SK-N-SH (cell line): ENCODE measurements around the gene MPV17L2. TPM values are rescaled to one million over a fixed set of nuclear protein-coding genes. Genes with fewer than 3 reads are reported as not detected.

Experiments used
- CTCF ChIA-PET: fragments of 300-600, 350-600 bp; formaldehyde crosslinking; extraction: SDS; loops from one replicate; lab custom pipeline; 2021; lab: Yijun Ruan, JAX
- POLR2A ChIA-PET: fragments of 350-600 bp; sonication (Branson Sonifier 250); formaldehyde crosslinking; extraction: SDS; loops from one replicate; lab custom pipeline; 2020; ENCODE audit warnings: antibody characterized with exemption, inconsistent platforms; lab: Yijun Ruan, JAX
- DNase-seq: peaks from one replicate; pipeline ENCODE4 v3.0.0; 2012
- H2AFZ ChIP-seq: fragments of 200-600 bp; sonication (generic); 2 replicates; pipeline ENCODE4 v1.8.1; 2016; ENCODE audit warnings: antibody characterized with exemption, mild to moderate bottlenecking, low read depth
- H3F3A ChIP-seq: fragments of 200-600 bp; sonication (generic); replicated peaks from 2 replicates; pipeline ENCODE3; 2016; ENCODE audit warnings: antibody characterized with exemption, mild to moderate bottlenecking; ENCODE audit not compliant: insufficient read depth
- H3K27ac ChIP-seq, 2 experiments: fragments of 200-500 bp in 1 of 2; fragments of 200-600 bp in 1 of 2; sonication (Bioruptor generic) in 1 of 2; sonication (generic), shearing (Covaris generic) in 1 of 2; 2 replicates each; pipeline versions ENCODE4 v1.5.1 to v1.6.1; 2014 to 2016; ENCODE audit warnings: low read depth in 2 of 2, inconsistent platforms in 1 of 2, low read length in 1 of 2, mild to moderate bottlenecking in 1 of 2, mixed read lengths in 1 of 2
- H3K27me3 ChIP-seq: fragments of 200-600 bp; sonication (generic), shearing (Covaris generic); 2 replicates; pipeline ENCODE4 v1.6.1; 2016; ENCODE audit warnings: mixed run types; ENCODE audit not compliant: insufficient read depth
- H3K36me3 ChIP-seq, 2 experiments: fragments of 200-500 bp in 1 of 2; fragments of 200-600 bp in 1 of 2; sonication (Bioruptor generic) in 1 of 2; sonication (generic) in 1 of 2; replicated peaks in 1 of 2; 2 replicates each; pipeline versions ENCODE3 to v1.5.1; 2014 to 2016; ENCODE audit warnings: low read length in 1 of 2, mild to moderate bottlenecking in 1 of 2; ENCODE audit not compliant: insufficient read depth in 2 of 2, control insufficient read depth in 1 of 2
- H3K4me1 ChIP-seq, 2 experiments: fragments of 200-500 bp in 1 of 2; fragments of 200-600 bp in 1 of 2; sonication (Bioruptor generic) in 1 of 2; sonication (generic), shearing (Covaris generic) in 1 of 2; 2 replicates each; pipeline versions ENCODE4 v1.5.1 to v1.6.1; 2014 to 2016; ENCODE audit warnings: low read depth in 1 of 2, low read length in 1 of 2, mixed run types in 1 of 2; ENCODE audit not compliant: insufficient read depth in 2 of 2, control insufficient read depth in 1 of 2
- H3K4me2 ChIP-seq: fragments of 200-600 bp; sonication (generic), shearing (Covaris generic); 2 replicates; pipeline ENCODE4 v1.6.1; 2017; ENCODE audit warnings: mixed run types
- H3K4me3 ChIP-seq, 2 experiments: fragments of 200-500 bp in 1 of 2; fragments of 200-600 bp in 1 of 2; sonication (Bioruptor generic) in 1 of 2; sonication (generic), shearing (Covaris generic) in 1 of 2; 2 replicates each; pipeline versions ENCODE4 v1.5.1 to v1.8.1; 2014 to 2016; ENCODE audit warnings: low read depth in 2 of 2, inconsistent platforms in 1 of 2, low read length in 1 of 2, mild to moderate bottlenecking in 1 of 2, mixed read lengths in 1 of 2, moderate library complexity in 1 of 2
- H3K79me2 ChIP-seq: fragments of 200-600 bp; sonication (generic); 2 replicates; pipeline ENCODE4 v1.8.1; 2017; ENCODE audit warnings: mild to moderate bottlenecking; ENCODE audit not compliant: insufficient read depth
- H3K9ac ChIP-seq: fragments of 200-600 bp; sonication (generic); 2 replicates; pipeline ENCODE4 v1.6.1; 2017; ENCODE audit warnings: mixed run types
- H3K9me2 ChIP-seq: fragments of 200-600 bp; sonication (generic); 2 replicates; pipeline ENCODE4 v1.6.1; 2017; ENCODE audit warnings: mixed run types
- H3K9me3 ChIP-seq: fragments of 200-600 bp; sonication (generic); 2 replicates; pipeline ENCODE4 v1.6.1; 2017; ENCODE audit warnings: mixed run types, mild to moderate bottlenecking, moderate library complexity
- H4K20me1 ChIP-seq: fragments of 200-600 bp; sonication (generic); 2 replicates; pipeline ENCODE4 v1.6.1; 2017; ENCODE audit warnings: mild to moderate bottlenecking, mixed run types; ENCODE audit not compliant: insufficient read depth
- RCOR1 ChIP-seq: fragments of 150-350 bp; IDR thresholded peaks from 2 replicates; pipeline ENCODE4 v1.6.1; 2017; ENCODE audit warnings: antibody characterized with exemption, low read length
- REST ChIP-seq: IDR thresholded peaks from 2 replicates; pipeline ENCODE4 v1.6.1; 2012; ENCODE audit warnings: mild to moderate bottlenecking, low read depth, low read length, moderate library complexity
- SIN3A ChIP-seq: IDR thresholded peaks from 2 replicates; pipeline ENCODE4 v1.6.1; 2012; ENCODE audit warnings: low read depth, mild to moderate bottlenecking, low read length, moderate library complexity, borderline replicate concordance
- SMC3 ChIP-seq: IDR thresholded peaks from 2 replicates; pipeline ENCODE4 v1.6.1; 2012; ENCODE audit warnings: low read depth, low read length, improper control_type of control experiment
- TEAD4 ChIP-seq: IDR thresholded peaks from 2 replicates; pipeline ENCODE4 v1.4.0; 2012; ENCODE audit warnings: mild to moderate bottlenecking, borderline replicate concordance; ENCODE audit not compliant: insufficient read depth
- ZBTB33 ChIP-seq: IDR thresholded peaks from 2 replicates; pipeline ENCODE4 v1.4.0; 2012; ENCODE audit warnings: low read depth, borderline replicate concordance
- WGBS: methylation state at CpG from one replicate; pipeline ENCODE4 v1.1.6; 2017; ENCODE audit warnings: low lambda C conversion rate; 5-methylcytosine and 5-hydroxymethylcytosine counted together
- polyA plus RNA-seq, 3 experiments: library from polyadenylated mRNA; depleted of rRNA; stranded (reverse); fragments of >200 nt; gene quantifications; 2 replicates each; pipeline ENCODE4 v1.2.3, GENCODE V29; 2012
- TF ChIP-seq, protein P1 (sequence below): fragments of 150-350 bp; IDR thresholded peaks from 2 replicates; pipeline ENCODE4 v1.6.1; 2016; ENCODE audit warnings: mild to moderate bottlenecking, low read depth, low read length
- TF ChIP-seq, protein P2 (sequence below): fragments of 150-350 bp; IDR thresholded peaks from 2 replicates; pipeline ENCODE4 v1.6.1; 2017; ENCODE audit warnings: antibody characterized with exemption, low read length, low read depth, borderline replicate concordance
- TF ChIP-seq, protein P3 (sequence below): IDR thresholded peaks from 2 replicates; pipeline ENCODE4; 2012

Gene MPV17L2
- polyA plus RNA-seq, 1 of the 3 experiments (the other 2 are of a cell fraction): 17.5 TPM

DNA sequence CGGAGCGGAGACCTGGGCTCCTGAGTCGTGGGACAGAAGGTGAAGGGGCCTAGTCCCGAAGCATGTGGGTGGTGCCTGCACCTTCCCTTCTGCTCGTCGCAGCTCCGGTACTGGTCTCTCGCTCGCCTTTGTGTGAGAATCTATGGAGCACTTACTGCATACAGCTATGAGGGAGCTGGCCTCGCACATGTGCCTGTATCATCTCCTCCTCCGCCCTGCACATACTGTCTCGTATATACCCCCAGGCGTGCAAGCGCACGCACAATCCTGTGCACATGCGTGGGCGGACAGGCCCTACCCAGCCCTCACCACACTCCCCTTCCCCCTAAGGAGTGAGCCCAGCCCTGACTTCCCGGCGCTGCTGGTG lies 31.4 kb upstream of the MPV17L2 start (continued):
- no peak for TF ChIP-seq RCOR1
- no peak for TF ChIP-seq REST

- Histone ChIP-seq H3F3A (peaks cover 15% of the 10 kb centered on the region), H3K9me3 (no peaks in the 10 kb centered on the region), H3K4me2 (no peak overlapping the region), H3K27ac (no peak overlapping the region), H3K4me1 (peaks cover 0 to 18% of the 10 kb centered on the region in 2 experiments; a peak in 1 of 4 replicates), H3K4me3 (no peak overlapping the region), H3K36me3 (peaks cover 32 to 43% of the 10 kb centered on the region in 2 experiments), H3K9me2 (no peaks in the 10 kb centered on the region), H4K20me1 (no peaks in the 10 kb centered on the region), H3K9ac (no peak overlapping the region), H3K79me2 (no peaks in the 10 kb centered on the region), H2AFZ (no peak overlapping the region), H3K27me3 (no peaks in the 10 kb centered on the region)
- DNase-seq: no peak
- TF ChIP-seq ZBTB33: no peak
- TF ChIP-seq SIN3A: no peak
- TF ChIP-seq, protein P1, sequence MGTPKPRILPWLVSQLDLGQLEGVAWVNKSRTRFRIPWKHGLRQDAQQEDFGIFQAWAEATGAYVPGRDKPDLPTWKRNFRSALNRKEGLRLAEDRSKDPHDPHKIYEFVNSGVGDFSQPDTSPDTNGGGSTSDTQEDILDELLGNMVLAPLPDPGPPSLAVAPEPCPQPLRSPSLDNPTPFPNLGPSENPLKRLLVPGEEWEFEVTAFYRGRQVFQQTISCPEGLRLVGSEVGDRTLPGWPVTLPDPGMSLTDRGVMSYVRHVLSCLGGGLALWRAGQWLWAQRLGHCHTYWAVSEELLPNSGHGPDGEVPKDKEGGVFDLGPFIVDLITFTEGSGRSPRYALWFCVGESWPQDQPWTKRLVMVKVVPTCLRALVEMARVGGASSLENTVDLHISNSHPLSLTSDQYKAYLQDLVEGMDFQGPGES: no peak
- TF ChIP-seq SMC3: no peak
- TF ChIP-seq, protein P2, sequence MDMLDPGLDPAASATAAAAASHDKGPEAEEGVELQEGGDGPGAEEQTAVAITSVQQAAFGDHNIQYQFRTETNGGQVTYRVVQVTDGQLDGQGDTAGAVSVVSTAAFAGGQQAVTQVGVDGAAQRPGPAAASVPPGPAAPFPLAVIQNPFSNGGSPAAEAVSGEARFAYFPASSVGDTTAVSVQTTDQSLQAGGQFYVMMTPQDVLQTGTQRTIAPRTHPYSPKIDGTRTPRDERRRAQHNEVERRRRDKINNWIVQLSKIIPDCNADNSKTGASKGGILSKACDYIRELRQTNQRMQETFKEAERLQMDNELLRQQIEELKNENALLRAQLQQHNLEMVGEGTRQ: no peak
- TF ChIP-seq TEAD4: no peak
- TF ChIP-seq, protein P3, sequence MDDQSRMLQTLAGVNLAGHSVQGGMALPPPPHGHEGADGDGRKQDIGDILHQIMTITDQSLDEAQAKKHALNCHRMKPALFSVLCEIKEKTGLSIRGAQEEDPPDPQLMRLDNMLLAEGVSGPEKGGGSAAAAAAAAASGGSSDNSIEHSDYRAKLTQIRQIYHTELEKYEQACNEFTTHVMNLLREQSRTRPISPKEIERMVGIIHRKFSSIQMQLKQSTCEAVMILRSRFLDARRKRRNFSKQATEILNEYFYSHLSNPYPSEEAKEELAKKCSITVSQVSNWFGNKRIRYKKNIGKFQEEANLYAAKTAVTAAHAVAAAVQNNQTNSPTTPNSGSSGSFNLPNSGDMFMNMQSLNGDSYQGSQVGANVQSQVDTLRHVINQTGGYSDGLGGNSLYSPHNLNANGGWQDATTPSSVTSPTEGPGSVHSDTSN: no peak
- POLR2A ChIA-PET: no interaction called here
- WGBS: 98% methylated on average over 7 of the region's 7 CpGs
- CTCF ChIA-PET: interaction anchor here (0.9 to 9.4 kb wide), 7 partner anchors 11 to 88 kb away, joined by 3 to 78 read pairs (median 4); partner anchors contain the start of genes IFI30 and PIK3R2
These were observed 28.9 kb upstream of the MPV17L2 start for GRCh38 chr19:18164072-18164471.
